ENCODE results near the gene MCF2L. TPM values are rescaled to one million over a fixed set of nuclear protein-coding genes. Genes with fewer than 3 reads are reported as not detected.
"Not testable (repeated sequence)": the region's sequence is repeated elsewhere in the genome, so short reads cannot be mapped to it uniquely, and the experiment has no call there.

Gene MCF2L
- total RNA-seq, 1 donor from 2014 or later = 8.0 TPM

- no peak for DNase-seq (ENCODE audit: low read depth in 2 of 2)
These were observed 141.9 kb downstream of the MCF2L start for GRCh38 chr13:113110852-113111315.

GRCh38 chr13:113111821-113112220 is 142.8 kb downstream of the MCF2L start:
- DNase-seq (ENCODE audit: low read depth in 2 of 2) = not testable (repeated sequence)

GRCh38 chr13:113112475-113112874 is 143.5 kb downstream of the MCF2L start:
- not testable (repeated sequence) for DNase-seq (ENCODE audit: low read depth in 2 of 2)

GRCh38 chr13:113112893-113113845 is 144.2 kb downstream of the MCF2L start:
- DNase-seq (ENCODE audit: low read depth in 2 of 2) = no peak

- no peak for DNase-seq (ENCODE audit: low read depth in 2 of 2)
These were observed 144.8 kb downstream of the MCF2L start for GRCh38 chr13:113113846-113114271.

- DNase-seq (ENCODE audit: low read depth in 2 of 2) = no peak
These were observed 145.7 kb downstream of the MCF2L start for GRCh38 chr13:113114511-113115362.

GRCh38 chr13:113115363-113116205 is 146.6 kb downstream of the MCF2L start:
- DNase-seq (ENCODE audit: low read depth in 2 of 2) = no peak

- DNase-seq (ENCODE audit: low read depth in 2 of 2) = no peak
These were observed 147.3 kb downstream of the MCF2L start for GRCh38 chr13:113116206-113116800.

- DNase-seq (ENCODE audit: low read depth in 2 of 2) = no peak
These were observed 147.9 kb downstream of the MCF2L start for GRCh38 chr13:113116871-113117271.

- DNase-seq (ENCODE audit: low read depth in 2 of 2) = no peak
These were observed 148.4 kb downstream of the MCF2L start for GRCh38 chr13:113117335-113117872.

GRCh38 chr13:113117911-113118260 is 148.9 kb downstream of the MCF2L start:
- DNase-seq (ENCODE audit: low read depth in 2 of 2) = no peak

- no peak for DNase-seq (ENCODE audit: low read depth in 2 of 2)
These were observed 149.4 kb downstream of the MCF2L start for GRCh38 chr13:113118261-113119021.

GRCh38 chr13:113119166-113119821 is 150.3 kb downstream of the MCF2L start:
- DNase-seq (ENCODE audit: low read depth in 2 of 2) = no peak

- DNase-seq (ENCODE audit: low read depth in 2 of 2) = no peak
These were observed 150.8 kb downstream of the MCF2L start for GRCh38 chr13:113119822-113120189.

GRCh38 chr13:113120300-113121182 is 151.5 kb downstream of the MCF2L start:
- no peak for DNase-seq (ENCODE audit: low read depth in 2 of 2)

- no peak for DNase-seq (ENCODE audit: low read depth in 2 of 2)
These were observed 152.3 kb downstream of the MCF2L start for GRCh38 chr13:113121183-113121927.

GRCh38 chr13:113121928-113122471 is 153.0 kb downstream of the MCF2L start:
- no peak for DNase-seq (ENCODE audit: low read depth in 2 of 2)
